PC-9 (cell line): Measurements from ENCODE around the gene CCDC192.

Source experiments
- CTCF ChIP-seq: fragments of 200-600 bp; sonication (generic); conservative IDR thresholded peaks from 2 replicates; pipeline ENCODE4 v1.6.1; 2017; ENCODE audit warnings: mixed run types, antibody characterized with exemption, mild to moderate bottlenecking, moderate library complexity
- EZH2 ChIP-seq: fragments of 200-600 bp; sonication (generic); IDR thresholded peaks from 2 replicates; pipeline ENCODE4 v1.8.0; 2017; ENCODE audit warnings: antibody characterized with exemption, low read depth

- TF ChIP-seq CTCF (no peak), EZH2 (no peak)
These were observed 32.0 kb upstream of the CCDC192 start for GRCh38 chr5:127671218-127671617.
